ENCODE data around the gene ALG14. TPM values are rescaled to one million over a fixed set of nuclear protein-coding genes. Genes with fewer than 3 reads are reported as not detected.
"Not testable (repeated sequence)": the region's sequence is repeated elsewhere in the genome, so short reads cannot be mapped to it uniquely, and the experiment has no call there.

The ALG14 gene
- total and polyA plus RNA-seq, 2 donors (not counting 1 experiment from before 2014, with no cell fraction given): 3.5 to 3.8 TPM

- peak; percentile 79 to 93 for DNase-seq (ENCODE audit: low read depth in 2 of 2)
- Histone ChIP-seq H3K27ac (ENCODE audit: insufficient read depth, low read length) (no peak overlapping the region), H3K9ac (ENCODE audit: insufficient read depth, low read length) (no peak overlapping the region), H3K4me2 (ENCODE audit: extremely low read depth, insufficient read depth, low read length) (no peak overlapping the region), H3K4me3 (replicated peaks in 1 of 4; ENCODE audit: control extremely low read depth in 1 of 4, insufficient read depth in 1 of 4, low read depth in 3 of 4, low read length in 4 of 4) (no peak overlapping the region), H3K27me3 (ENCODE audit: control insufficient read depth, insufficient read depth, low read length) (no peaks in the 10 kb centered on the region), H3K79me2 (ENCODE audit: control insufficient read depth, insufficient read depth, low read length) (no peaks in the 10 kb centered on the region), H3K36me3 (ENCODE audit: control insufficient read depth, insufficient read depth, low read length) (no peaks in the 10 kb centered on the region), H2AFZ (ENCODE audit: low read length) (no peak overlapping the region), H3K4me1 (ENCODE audit: control insufficient read depth, extremely low read depth, insufficient read depth, low read length) (peaks cover 8% of the 10 kb centered on the region), H3K9me3 (ENCODE audit: control insufficient read depth, insufficient read depth, low read depth, low read length) (no peaks in the 10 kb centered on the region), H4K20me1 (ENCODE audit: control insufficient read depth, extremely low read depth, insufficient read depth, low read length) (no peaks in the 10 kb centered on the region)
- TF ChIP-seq EZH2 (IDR thresholded peaks at IDR 0.05; ENCODE audit: low read length, missing control alignments) (no peak), CTCF (conservative IDR thresholded peaks at IDR 0.05 in 1 of 2, IDR thresholded peaks at IDR 0.05 in 1 of 2; ENCODE audit: low read depth in 1 of 2, low read length in 2 of 2) (no peak)
These were observed 125.3 kb downstream of the ALG14 start for GRCh38 chr1:94947437-94947836.

GRCh38 chr1:94946886-94947285 lies 125.9 kb downstream of the ALG14 start:
- Histone ChIP-seq H3K4me2 (ENCODE audit: extremely low read depth, insufficient read depth, low read length) (no peak overlapping the region), H2AFZ (ENCODE audit: low read length) (no peak overlapping the region), H3K9me3 (ENCODE audit: control insufficient read depth, insufficient read depth, low read depth, low read length) (no peaks in the 10 kb centered on the region), H4K20me1 (ENCODE audit: control insufficient read depth, extremely low read depth, insufficient read depth, low read length) (no peaks in the 10 kb centered on the region), H3K27me3 (ENCODE audit: control insufficient read depth, insufficient read depth, low read length) (no peaks in the 10 kb centered on the region), H3K4me3 (replicated peaks in 1 of 4; ENCODE audit: control extremely low read depth in 1 of 4, insufficient read depth in 1 of 4, low read depth in 3 of 4, low read length in 4 of 4) (no peak overlapping the region), H3K36me3 (ENCODE audit: control insufficient read depth, insufficient read depth, low read length) (no peaks in the 10 kb centered on the region), H3K27ac (ENCODE audit: insufficient read depth, low read length) (no peak overlapping the region), H3K79me2 (ENCODE audit: control insufficient read depth, insufficient read depth, low read length) (no peaks in the 10 kb centered on the region), H3K4me1 (ENCODE audit: control insufficient read depth, extremely low read depth, insufficient read depth, low read length) (peaks cover 8% of the 10 kb centered on the region), H3K9ac (ENCODE audit: insufficient read depth, low read length) (no peak overlapping the region)
- no peak for DNase-seq (ENCODE audit: low read depth in 2 of 2)
- TF ChIP-seq EZH2 (IDR thresholded peaks at IDR 0.05; ENCODE audit: low read length, missing control alignments): no peak
- TF ChIP-seq CTCF (conservative IDR thresholded peaks at IDR 0.05 in 1 of 2, IDR thresholded peaks at IDR 0.05 in 1 of 2; ENCODE audit: low read depth in 1 of 2, low read length in 2 of 2): no peak

- peak in 1 of 2 donors; percentile 84 for DNase-seq (ENCODE audit: low read depth in 2 of 2)
- Histone ChIP-seq H3K9me3 (ENCODE audit: control insufficient read depth, insufficient read depth, low read depth, low read length) (no peaks in the 10 kb centered on the region), H3K27me3 (ENCODE audit: control insufficient read depth, insufficient read depth, low read length) (no peaks in the 10 kb centered on the region), H3K9ac (ENCODE audit: insufficient read depth, low read length) (no peak overlapping the region), H2AFZ (ENCODE audit: low read length) (no peak overlapping the region), H3K27ac (ENCODE audit: insufficient read depth, low read length) (no peak overlapping the region), H3K79me2 (ENCODE audit: control insufficient read depth, insufficient read depth, low read length) (no peaks in the 10 kb centered on the region), H3K4me1 (ENCODE audit: control insufficient read depth, extremely low read depth, insufficient read depth, low read length) (peaks cover 5% of the 10 kb centered on the region), H4K20me1 (ENCODE audit: control insufficient read depth, extremely low read depth, insufficient read depth, low read length) (no peaks in the 10 kb centered on the region), H3K36me3 (ENCODE audit: control insufficient read depth, insufficient read depth, low read length) (no peaks in the 10 kb centered on the region), H3K4me2 (ENCODE audit: extremely low read depth, insufficient read depth, low read length) (no peak overlapping the region), H3K4me3 (replicated peaks in 1 of 4; ENCODE audit: control extremely low read depth in 1 of 4, insufficient read depth in 1 of 4, low read depth in 3 of 4, low read length in 4 of 4) (no peak overlapping the region)
- TF ChIP-seq CTCF (conservative IDR thresholded peaks at IDR 0.05 in 1 of 2, IDR thresholded peaks at IDR 0.05 in 1 of 2; ENCODE audit: low read depth in 1 of 2, low read length in 2 of 2): no peak
- TF ChIP-seq EZH2 (IDR thresholded peaks at IDR 0.05; ENCODE audit: low read length, missing control alignments): no peak
These were observed 130.3 kb downstream of the ALG14 start for GRCh38 chr1:94942171-94943128.

- H3K4me3 ChIP-seq (replicated peaks in 1 of 4; ENCODE audit: control extremely low read depth in 1 of 4, insufficient read depth in 1 of 4, low read depth in 3 of 4, low read length in 4 of 4); H4K20me1 ChIP-seq (ENCODE audit: control insufficient read depth, extremely low read depth, insufficient read depth, low read length); H3K4me1 ChIP-seq (ENCODE audit: control insufficient read depth, extremely low read depth, insufficient read depth, low read length); H3K79me2 ChIP-seq (ENCODE audit: control insufficient read depth, insufficient read depth, low read length); DNase-seq (ENCODE audit: low read depth in 2 of 2); H2AFZ ChIP-seq (ENCODE audit: low read length); H3K27ac ChIP-seq (ENCODE audit: insufficient read depth, low read length); H3K4me2 ChIP-seq (ENCODE audit: extremely low read depth, insufficient read depth, low read length); H3K9me3 ChIP-seq (ENCODE audit: control insufficient read depth, insufficient read depth, low read depth, low read length); H3K36me3 ChIP-seq (ENCODE audit: control insufficient read depth, insufficient read depth, low read length); H3K27me3 ChIP-seq (ENCODE audit: control insufficient read depth, insufficient read depth, low read length); H3K9ac ChIP-seq (ENCODE audit: insufficient read depth, low read length): not testable (repeated sequence)
These were observed 131.3 kb downstream of the ALG14 start for GRCh38 chr1:94941480-94941879.
